ENCODE results near the gene CHST3. TPM values are rescaled to one million over a fixed set of nuclear protein-coding genes. Genes with fewer than 3 reads are reported as not detected.

CHST3 gene
- total and polyA plus RNA-seq, 10 donors = 0.28 to 8.7 (median 4.5) TPM

GRCh38 chr10:72019085-72019876 is 55.1 kb downstream of the CHST3 start:
- WGBS, 5 donors = 90 to 94% (median 92%) methylated on average over 11 of the region's 11 CpGs
- peaks cover 5 to 34% (median 22%) of the 10 kb centered on the region in 6 donors for H3K4me1 ChIP-seq
- no peak for DNase-seq
- intact Hi-C loops (cut with DNase I; ENCODE audit: low total_unique reads) = no loop called here
- H3K9me3 ChIP-seq = no peaks in the 10 kb centered on the region
- no peak overlapping the region for H3K4me3 ChIP-seq
- H3K27me3 ChIP-seq (replicated peaks in 1 of 7) = peaks cover 0 to 4% (median 0%) of the 10 kb centered on the region in 7 donors
- H3K36me3 ChIP-seq = no peaks in the 10 kb centered on the region
- TF ChIP-seq POLR2A (IDR thresholded peaks at IDR 0.05) (no peak), CTCF (IDR thresholded peaks at IDR 0.05 in 8 of 11, conservative IDR thresholded peaks at IDR 0.05 in 3 of 11) (no peak), POLR2AphosphoS5 (IDR thresholded peaks at IDR 0.05) (no peak)
- no peak overlapping the region for H3K27ac ChIP-seq

DNA sequence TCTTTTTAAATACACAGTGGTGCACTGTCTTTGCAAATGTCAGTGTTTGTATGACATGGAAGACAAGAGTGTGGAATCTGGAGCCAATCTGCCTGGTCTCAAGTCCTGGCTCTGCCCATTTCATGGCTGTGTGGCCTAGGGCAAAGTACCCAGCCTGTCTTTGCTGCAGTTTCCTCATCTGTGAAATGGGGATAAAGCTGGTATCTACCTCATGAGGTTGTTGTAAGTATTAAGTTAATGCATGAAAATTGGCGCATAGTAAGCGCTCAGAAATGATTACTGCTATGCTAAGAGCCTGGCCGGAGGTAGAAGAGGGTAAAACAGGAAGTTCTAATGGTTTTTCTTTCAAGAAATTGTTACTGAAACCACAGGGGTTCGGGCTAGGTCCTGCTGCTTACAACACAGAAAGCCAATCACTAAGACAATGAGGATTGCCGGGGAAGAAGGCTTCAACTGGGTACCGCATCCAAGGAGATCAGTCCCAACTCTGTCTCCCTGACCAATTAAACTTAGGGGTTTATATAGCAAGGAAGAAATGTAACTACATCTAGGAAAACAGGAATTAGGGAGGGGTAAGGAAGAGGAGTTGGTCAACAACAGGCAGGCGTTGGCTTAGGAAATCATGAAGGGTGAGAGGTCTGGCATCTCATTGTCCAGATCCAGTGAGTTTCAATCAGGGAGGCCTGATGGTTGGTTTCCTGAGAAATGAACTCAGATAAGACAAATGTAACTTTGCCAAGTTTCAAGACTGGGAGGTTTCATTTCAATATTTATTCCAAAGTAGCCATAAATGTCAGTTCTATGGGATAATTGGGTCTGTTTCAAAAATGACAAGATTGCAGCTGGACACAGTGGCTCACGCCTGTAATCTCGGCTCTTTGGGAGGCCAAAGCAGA is 57.0 kb downstream of the CHST3 start:
- H3K27me3 ChIP-seq (replicated peaks in 1 of 7) = peaks cover 0 to 4% (median 0%) of the 10 kb centered on the region in 7 donors
- 46 to 62% (median 51%) methylated on average over 9 of the region's 9 CpGs for WGBS, 5 donors
- DNase-seq = no peak
- H3K36me3 ChIP-seq = no peaks in the 10 kb centered on the region
- intact Hi-C loops (cut with DNase I; ENCODE audit: low total_unique reads) = no loop called here
- H3K9me3 ChIP-seq = no peaks in the 10 kb centered on the region
- peaks cover 4 to 31% (median 21%) of the 10 kb centered on the region in 6 donors for H3K4me1 ChIP-seq
- H3K4me3 ChIP-seq = no peak overlapping the region
- no peak for TF ChIP-seq POLR2A (IDR thresholded peaks at IDR 0.05)
- TF ChIP-seq POLR2AphosphoS5 (IDR thresholded peaks at IDR 0.05) = peak in 1 of 3 donors; percentile 61
- H3K27ac ChIP-seq = peak overlapping the region in 7 of 8 donors; percentile 43 to 63 (median 58)

GRCh38 chr10:72022228-72022627 is 58.0 kb downstream of the CHST3 start:
- H3K27me3 ChIP-seq (replicated peaks in 1 of 7) = no peaks in the 10 kb centered on the region
- H3K36me3 ChIP-seq = no peaks in the 10 kb centered on the region
- intact Hi-C loops (cut with DNase I; ENCODE audit: low total_unique reads) = no loop called here
- no peaks in the 10 kb centered on the region for H3K9me3 ChIP-seq
- no peak overlapping the region for H3K27ac ChIP-seq
- no peak for TF ChIP-seq POLR2AphosphoS5 (IDR thresholded peaks at IDR 0.05)
- no peak for TF ChIP-seq CTCF (IDR thresholded peaks at IDR 0.05 in 8 of 11, conservative IDR thresholded peaks at IDR 0.05 in 3 of 11)
- no peak for TF ChIP-seq POLR2A (IDR thresholded peaks at IDR 0.05)
- no peak for DNase-seq
- no peak overlapping the region for H3K4me3 ChIP-seq
- H3K4me1 ChIP-seq = peaks cover 0 to 20% (median 15%) of the 10 kb centered on the region in 6 donors
- WGBS, 5 donors = 87 to 96% (median 94%) methylated on average over 6 of the region's 6 CpGs

DNA sequence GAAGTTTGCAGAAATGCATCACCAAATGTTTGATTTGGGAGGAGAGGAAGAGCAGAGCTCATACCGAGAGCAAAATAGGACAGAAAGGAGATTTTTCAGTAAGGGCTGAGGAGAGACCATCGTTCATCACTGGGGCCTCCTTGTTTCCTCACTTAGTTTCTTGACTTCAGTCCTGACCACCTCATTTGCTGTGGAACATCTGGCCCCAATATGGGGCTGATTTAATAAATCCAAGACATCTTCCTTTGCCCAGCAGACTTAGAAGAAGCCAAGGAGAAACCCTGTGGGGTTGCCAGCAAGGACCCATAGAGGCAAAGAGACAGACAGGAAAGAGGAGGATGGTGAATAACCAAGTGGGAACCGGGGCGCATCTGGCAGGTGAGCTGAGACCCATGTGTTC is 60.4 kb downstream of the CHST3 start:
- TF ChIP-seq CTCF (IDR thresholded peaks at IDR 0.05 in 8 of 11, conservative IDR thresholded peaks at IDR 0.05 in 3 of 11) (no peak), POLR2A (IDR thresholded peaks at IDR 0.05) (no peak), POLR2AphosphoS5 (IDR thresholded peaks at IDR 0.05) (no peak)
- no peaks in the 10 kb centered on the region for H3K36me3 ChIP-seq
- intact Hi-C loops (cut with DNase I; ENCODE audit: low total_unique reads) = no loop called here
- H3K9me3 ChIP-seq = no peaks in the 10 kb centered on the region
- H3K27me3 ChIP-seq (replicated peaks in 1 of 7) = no peaks in the 10 kb centered on the region
- peaks cover 0 to 17% (median 13%) of the 10 kb centered on the region in 6 donors for H3K4me1 ChIP-seq
- no peak for DNase-seq
- WGBS, 5 donors = 81 to 93% (median 84%) methylated on average over 4 of the region's 4 CpGs
- H3K27ac ChIP-seq = no peak overlapping the region
- no peak overlapping the region for H3K4me3 ChIP-seq

Data from spleen (tissue), 11 donors.